Activated CD4-positive, alpha-beta memory T cell treated with anti-CD3 and anti-CD28 coated beads, Interleukin-2, amount 10 ng/mL, durations not matched to agents 7 days and 5 days (primary cell): ENCODE data around the gene RAB33A. TPM values are rescaled to one million over a fixed set of nuclear protein-coding genes. Genes with fewer than 3 reads are reported as not detected.
"Not testable (repeated sequence)": the region's sequence is repeated elsewhere in the genome, so short reads cannot be mapped to it uniquely, and the experiment has no call there.

ENCODE experiments used
- CTCF ChIA-PET: fragments of 350-600 bp; sonication (Branson Sonifier 250); formaldehyde crosslinking; loops from one replicate; lab custom pipeline; 2021; ENCODE audit warnings: antibody characterized with exemption, inconsistent platforms; lab: Charles Lee
- POLR2A ChIA-PET: fragments of 350-600 bp; sonication (Branson Sonifier 250); formaldehyde crosslinking; loops from one replicate; lab custom pipeline; 2021; ENCODE audit warnings: antibody characterized with exemption; lab: Charles Lee
- DNase-seq: peaks from one replicate; pipeline ENCODE4 v3.0.0-alpha.2; 2020
- H3K27ac Mint-ChIP-seq: one replicate; pipeline ENCODE4 v1.8.0; 2021; ENCODE audit warnings: mild to moderate bottlenecking, mixed read lengths
- H3K27me3 Mint-ChIP-seq: one replicate; pipeline ENCODE4 v1.8.0; 2021; ENCODE audit warnings: mixed read lengths
- H3K36me3 Mint-ChIP-seq: one replicate; pipeline ENCODE4 v1.8.0; 2021; ENCODE audit warnings: low read depth, mixed read lengths
- H3K4me1 Mint-ChIP-seq: one replicate; pipeline ENCODE4 v1.8.0; 2021; ENCODE audit warnings: mixed read lengths
- H3K4me3 Mint-ChIP-seq: one replicate; pipeline ENCODE4 v1.8.0; 2021; ENCODE audit warnings: mild to moderate bottlenecking, mixed read lengths
- H3K9me3 Mint-ChIP-seq: one replicate; pipeline ENCODE4 v1.8.0; 2021; ENCODE audit warnings: mixed read lengths
- total RNA-seq, 2 experiments: library from RNA; stranded (reverse); gene quantifications; one replicate each; pipeline ENCODE4 v1.2.3, GENCODE V29; 2021

Gene RAB33A
- total RNA-seq, 2 experiments from 2014 or later: 37.0 to 38.8 TPM

DNA sequence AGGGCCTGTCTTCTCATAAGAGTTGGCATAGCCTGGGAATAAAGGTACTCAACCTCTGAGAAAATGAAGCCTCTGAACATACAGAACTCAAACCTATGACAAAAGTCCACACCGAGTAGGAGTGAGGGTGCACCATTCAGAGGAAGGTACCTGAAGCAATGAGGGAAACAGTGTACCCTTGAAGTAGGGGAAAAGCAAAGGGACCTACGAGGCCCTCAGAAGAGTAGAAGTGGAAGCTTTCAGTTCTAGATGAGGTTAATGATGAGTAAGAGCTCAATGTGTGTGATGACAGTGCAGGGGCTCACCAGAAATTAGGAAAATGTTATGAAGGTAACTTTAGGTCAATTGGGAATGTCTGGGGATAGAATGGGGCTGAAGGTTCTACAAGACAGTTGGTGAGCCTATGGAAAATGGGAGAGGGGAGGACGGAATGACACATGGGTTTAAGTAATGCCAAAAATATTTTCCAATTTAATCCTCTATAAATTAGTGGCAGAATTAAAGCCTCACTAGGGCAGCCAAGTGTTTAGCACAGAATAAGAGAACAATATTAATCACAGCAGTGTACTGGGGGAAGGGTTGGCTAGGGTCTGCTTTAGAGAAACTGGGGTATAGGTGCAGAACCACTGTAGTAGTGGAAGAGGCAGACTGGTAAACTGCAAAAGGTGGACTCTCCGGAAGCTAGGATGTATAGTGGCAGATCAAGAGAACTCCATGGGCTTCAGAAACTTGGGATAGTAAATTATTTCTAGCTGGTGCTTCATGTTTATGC is 39.8 kb downstream of the RAB33A start:
- DNase-seq: no peak
- Mint-ChIP-seq H3K9me3 (no peaks in the 10 kb centered on the region), H3K36me3 (peaks cover 39% of the 10 kb centered on the region), H3K4me3 (no peak overlapping the region), H3K27ac (peak overlapping the region; percentile 4), H3K27me3 (no peaks in the 10 kb centered on the region), H3K4me1 (peaks cover 24% of the 10 kb centered on the region)
- POLR2A ChIA-PET: no interaction called here
- CTCF ChIA-PET: interaction anchor here (0.9 to 1.2 kb wide), 2 partner anchors 131 to 151 kb away, joined by 3 read pairs; no protein-coding TSS in a partner anchor

DNA sequence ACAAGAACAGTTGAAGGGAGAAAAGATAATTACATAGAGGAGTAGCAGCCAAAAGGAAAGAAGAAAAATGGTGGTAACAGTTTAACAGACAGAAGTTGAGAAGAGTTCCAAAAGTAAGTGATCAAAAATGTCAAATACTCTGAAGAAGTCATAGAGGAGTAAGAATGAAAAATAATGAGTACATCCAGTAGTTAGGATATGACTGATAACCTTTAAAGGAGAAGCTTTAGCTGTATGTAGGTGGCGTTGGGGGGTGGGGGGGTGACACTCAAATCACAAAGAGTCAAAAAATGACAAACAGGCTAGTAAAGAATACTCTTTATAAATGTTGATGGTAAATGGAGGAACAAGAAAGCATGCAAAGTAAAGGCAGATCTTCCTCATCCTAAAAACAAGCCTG is 40.6 kb downstream of the RAB33A start:
- Mint-ChIP-seq H3K4me3 (no peak overlapping the region), H3K27me3 (no peaks in the 10 kb centered on the region), H3K36me3 (peaks cover 38% of the 10 kb centered on the region), H3K4me1 (peaks cover 24% of the 10 kb centered on the region), H3K9me3 (no peaks in the 10 kb centered on the region), H3K27ac (peak overlapping the region; percentile 72)
- no peak for DNase-seq
- ChIA-PET POLR2A (no interaction called here), CTCF (no interaction called here)

DNA sequence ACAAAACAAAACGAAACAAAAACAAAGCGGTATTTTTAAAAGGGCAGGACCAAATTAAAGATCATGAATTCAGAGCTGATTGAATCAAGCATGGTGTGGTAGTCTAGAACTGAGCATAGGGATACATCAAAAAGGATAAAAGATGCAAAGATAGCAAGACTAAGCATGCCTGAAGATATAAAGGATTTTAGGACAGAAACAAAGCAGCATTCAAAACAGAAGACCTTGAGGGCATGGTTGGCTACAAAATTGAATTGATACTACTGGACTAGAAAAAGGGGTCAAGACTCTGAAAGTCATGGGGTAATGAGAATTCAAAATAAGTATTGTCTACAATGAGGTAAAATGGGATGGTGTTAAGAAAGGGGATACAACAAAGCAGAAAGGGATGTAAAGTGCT is 41.6 kb downstream of the RAB33A start:
- H3K27me3 Mint-ChIP-seq: no peaks in the 10 kb centered on the region
- peaks cover 38% of the 10 kb centered on the region for H3K36me3 Mint-ChIP-seq
- POLR2A ChIA-PET: interaction anchor here (1.0 kb wide), 1 partner anchor 48 kb away, joined by 3 read pairs; the partner anchor contains the start of gene AIFM1
- no peak for DNase-seq
- H3K27ac Mint-ChIP-seq: peak overlapping the region; percentile 44
- peaks cover 24% of the 10 kb centered on the region for H3K4me1 Mint-ChIP-seq
- no peak overlapping the region for H3K4me3 Mint-ChIP-seq
- no peaks in the 10 kb centered on the region for H3K9me3 Mint-ChIP-seq
- CTCF ChIA-PET: no interaction called here

DNA sequence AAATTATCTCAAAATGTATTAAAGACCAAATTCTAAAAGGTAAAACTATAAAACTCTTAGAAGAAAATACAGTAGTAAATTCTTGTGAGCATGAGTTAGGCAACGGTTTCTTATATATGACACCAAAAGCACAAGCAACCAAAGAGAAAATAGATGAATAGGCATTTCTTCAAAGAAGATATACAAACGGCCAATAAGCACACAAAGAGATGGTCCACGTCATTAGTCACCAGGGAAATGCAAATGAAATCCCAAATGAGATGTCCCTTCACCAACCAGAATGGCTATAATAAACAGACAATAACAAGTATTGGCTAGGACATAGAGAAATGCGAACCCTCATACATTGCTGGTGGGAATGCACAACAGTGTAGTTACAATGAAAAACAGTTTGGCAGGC is 44.6 kb downstream of the RAB33A start:
- ChIA-PET POLR2A (no interaction called here), CTCF (no interaction called here)
- DNase-seq: no peak
- Mint-ChIP-seq H3K27ac (no peak overlapping the region), H3K27me3 (no peaks in the 10 kb centered on the region), H3K4me1 (peaks cover 21% of the 10 kb centered on the region), H3K36me3 (peaks cover 37% of the 10 kb centered on the region), H3K9me3 (no peaks in the 10 kb centered on the region), H3K4me3 (no peak overlapping the region)

- no peak overlapping the region for H3K4me3 Mint-ChIP-seq
- ChIA-PET CTCF (interaction anchor here (0.7 kb wide), 1 partner anchor 236 kb away, joined by 4 read pairs; no protein-coding TSS in a partner anchor), POLR2A (no interaction called here)
- no peaks in the 10 kb centered on the region for H3K27me3 Mint-ChIP-seq
- H3K36me3 Mint-ChIP-seq: peaks cover 12% of the 10 kb centered on the region
- H3K4me1 Mint-ChIP-seq: no peaks in the 10 kb centered on the region
- no peak for DNase-seq
- no peaks in the 10 kb centered on the region for H3K9me3 Mint-ChIP-seq
- no peak overlapping the region for H3K27ac Mint-ChIP-seq
Observed at GRCh38 chrX:130224810-130225209, 53.0 kb downstream of the RAB33A start.

DNA sequence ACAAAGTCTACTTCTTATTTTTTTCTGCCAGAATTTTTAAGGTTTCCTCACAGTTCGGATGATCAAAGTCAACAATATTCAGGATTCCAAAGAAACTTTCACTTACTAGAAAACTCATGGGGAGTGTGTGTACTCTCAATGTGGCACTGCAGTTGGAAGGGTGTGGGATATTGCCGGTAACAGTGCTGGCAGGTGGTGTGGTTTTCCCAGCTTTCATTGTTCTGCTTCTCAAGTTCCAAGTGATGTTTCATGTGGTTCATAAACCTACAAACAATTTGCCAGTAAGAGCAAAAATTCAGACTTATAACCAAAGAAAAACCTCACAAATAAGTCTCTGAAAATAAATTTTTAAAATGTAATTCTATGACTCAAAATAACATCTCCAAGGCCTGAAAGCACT is 57.1 kb downstream of the RAB33A start:
- POLR2A ChIA-PET: no interaction called here
- H3K4me3 Mint-ChIP-seq: no peak overlapping the region
- DNase-seq: no peak
- H3K9me3 Mint-ChIP-seq: no peaks in the 10 kb centered on the region
- CTCF ChIA-PET: no interaction called here
- H3K27ac Mint-ChIP-seq: no peak overlapping the region
- no peaks in the 10 kb centered on the region for H3K4me1 Mint-ChIP-seq
- H3K36me3 Mint-ChIP-seq: peaks cover 27% of the 10 kb centered on the region
- no peaks in the 10 kb centered on the region for H3K27me3 Mint-ChIP-seq

DNA sequence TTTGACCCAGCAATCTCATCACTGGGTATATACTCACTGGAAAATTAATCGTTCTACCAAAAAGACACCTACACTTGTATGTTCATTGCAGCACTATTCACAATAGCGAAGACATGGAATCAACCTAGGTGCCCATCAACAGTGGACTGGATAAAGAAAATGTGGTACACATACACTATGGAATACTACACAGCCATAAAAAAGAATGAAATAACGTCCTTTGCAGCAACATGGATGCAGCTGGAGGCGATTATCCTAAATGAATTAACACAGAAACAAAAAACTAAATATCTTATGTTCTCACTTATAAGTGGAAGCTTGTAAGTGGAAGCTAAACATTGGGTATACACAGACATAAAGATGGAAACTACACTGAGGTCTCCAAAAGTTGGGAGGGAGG is 59.4 kb downstream of the RAB33A start:
- H3K27ac Mint-ChIP-seq, H3K4me1 Mint-ChIP-seq, H3K9me3 Mint-ChIP-seq, DNase-seq, POLR2A ChIA-PET, H3K4me3 Mint-ChIP-seq, H3K27me3 Mint-ChIP-seq: not testable (repeated sequence)
- H3K36me3 Mint-ChIP-seq: peaks cover 30% of the 10 kb centered on the region
- CTCF ChIA-PET: interaction anchor here (1.2 kb wide), 1 partner anchor 203 kb away, joined by 4 read pairs; no protein-coding TSS in a partner anchor

Other genes with a start within 250 kb of the RAB33A start
- gene BCORL1, start 189.3 kb upstream of the RAB33A start, total RNA-seq: 1 to 10 TPM; 6.9 to 7.2 TPM
- gene ELF4, start 61.5 kb upstream of the RAB33A start, total RNA-seq: 10 to 100 TPM; 48.0 to 48.7 TPM
- 10 to 100 TPM; 41.2 to 41.8 TPM for gene AIFM1, start 6.1 kb upstream of the RAB33A start, total RNA-seq
- gene ZNF280C, start 96.9 kb downstream of the RAB33A start, total RNA-seq: 1 to 10 TPM; 5.1 to 6.7 TPM
- 10 to 100 TPM in 1 of 2 experiments, 1 to 10 TPM in 1; 9.4 to 10.6 TPM for gene SLC25A14, start 168.0 kb downstream of the RAB33A start, total RNA-seq
- not detected for gene GPR119, start 213.7 kb downstream of the RAB33A start, total RNA-seq
- gene RBMX2, start 230.0 kb downstream of the RAB33A start, total RNA-seq: 10 to 100 TPM; 25.9 to 28.5 TPM